Uterine smooth muscle cell (primary cell): ENCODE data around the gene KBTBD3. TPM values are rescaled to one million over a fixed set of nuclear protein-coding genes. Genes with fewer than 3 reads are reported as not detected.

Source experiments
- total RNA-seq: library from RNA; depleted of rRNA; stranded (reverse); fragments of >200 nt; gene quantifications from 2 replicates; pipeline ENCODE4 v1.2.3, GENCODE V29; 2014

KBTBD3 gene, protein sequence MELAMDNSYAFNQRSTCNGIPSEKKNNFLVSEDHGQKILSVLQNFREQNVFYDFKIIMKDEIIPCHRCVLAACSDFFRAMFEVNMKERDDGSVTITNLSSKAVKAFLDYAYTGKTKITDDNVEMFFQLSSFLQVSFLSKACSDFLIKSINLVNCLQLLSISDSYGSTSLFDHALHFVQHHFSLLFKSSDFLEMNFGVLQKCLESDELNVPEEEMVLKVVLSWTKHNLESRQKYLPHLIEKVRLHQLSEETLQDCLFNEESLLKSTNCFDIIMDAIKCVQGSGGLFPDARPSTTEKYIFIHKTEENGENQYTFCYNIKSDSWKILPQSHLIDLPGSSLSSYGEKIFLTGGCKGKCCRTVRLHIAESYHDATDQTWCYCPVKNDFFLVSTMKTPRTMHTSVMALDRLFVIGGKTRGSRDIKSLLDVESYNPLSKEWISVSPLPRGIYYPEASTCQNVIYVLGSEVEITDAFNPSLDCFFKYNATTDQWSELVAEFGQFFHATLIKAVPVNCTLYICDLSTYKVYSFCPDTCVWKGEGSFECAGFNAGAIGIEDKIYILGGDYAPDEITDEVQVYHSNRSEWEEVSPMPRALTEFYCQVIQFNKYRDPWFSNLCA
- total RNA-seq = 2.9 and 4.1 TPM in 2 replicates

DNA sequence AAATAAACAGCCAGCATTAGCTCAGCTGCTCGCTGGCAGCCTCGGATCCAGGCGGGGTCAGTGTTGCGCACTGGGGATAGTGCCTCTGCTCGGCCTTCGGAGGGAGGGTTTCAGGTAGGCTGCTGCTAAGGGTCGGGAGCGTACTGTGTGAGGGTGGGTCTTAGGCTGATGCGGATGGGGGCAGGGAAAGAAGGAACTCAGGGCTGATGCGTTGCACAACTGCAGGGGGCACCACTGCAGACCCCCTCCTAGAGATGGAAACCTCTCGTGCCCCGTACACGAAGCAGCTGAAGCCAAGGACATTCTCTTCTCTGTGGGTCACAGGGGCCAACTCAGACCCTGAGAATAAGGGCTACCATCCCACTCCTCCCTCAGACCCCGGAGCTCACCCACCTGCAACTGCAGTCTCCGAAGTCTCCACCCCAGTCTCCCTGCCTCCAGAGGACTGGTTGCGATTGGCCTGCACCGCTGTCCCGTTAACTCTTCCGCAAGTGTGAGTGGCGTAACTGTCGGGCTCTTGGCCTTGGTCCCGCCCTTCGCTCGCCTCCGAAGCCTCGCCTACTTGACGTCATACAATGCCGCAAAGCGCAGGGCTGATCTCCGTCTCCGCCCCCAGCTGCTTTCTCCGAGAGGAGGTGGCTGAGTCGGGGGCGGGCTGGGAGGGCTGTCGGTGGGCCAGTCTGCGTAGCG, at the start of gene KBTBD3:
Gene KBTBD3, minus strand, starts transcription at position 429 of the 690 bp plus-strand sequence. CDS start 18,250 bp downstream, outside the sequence.

DNA sequence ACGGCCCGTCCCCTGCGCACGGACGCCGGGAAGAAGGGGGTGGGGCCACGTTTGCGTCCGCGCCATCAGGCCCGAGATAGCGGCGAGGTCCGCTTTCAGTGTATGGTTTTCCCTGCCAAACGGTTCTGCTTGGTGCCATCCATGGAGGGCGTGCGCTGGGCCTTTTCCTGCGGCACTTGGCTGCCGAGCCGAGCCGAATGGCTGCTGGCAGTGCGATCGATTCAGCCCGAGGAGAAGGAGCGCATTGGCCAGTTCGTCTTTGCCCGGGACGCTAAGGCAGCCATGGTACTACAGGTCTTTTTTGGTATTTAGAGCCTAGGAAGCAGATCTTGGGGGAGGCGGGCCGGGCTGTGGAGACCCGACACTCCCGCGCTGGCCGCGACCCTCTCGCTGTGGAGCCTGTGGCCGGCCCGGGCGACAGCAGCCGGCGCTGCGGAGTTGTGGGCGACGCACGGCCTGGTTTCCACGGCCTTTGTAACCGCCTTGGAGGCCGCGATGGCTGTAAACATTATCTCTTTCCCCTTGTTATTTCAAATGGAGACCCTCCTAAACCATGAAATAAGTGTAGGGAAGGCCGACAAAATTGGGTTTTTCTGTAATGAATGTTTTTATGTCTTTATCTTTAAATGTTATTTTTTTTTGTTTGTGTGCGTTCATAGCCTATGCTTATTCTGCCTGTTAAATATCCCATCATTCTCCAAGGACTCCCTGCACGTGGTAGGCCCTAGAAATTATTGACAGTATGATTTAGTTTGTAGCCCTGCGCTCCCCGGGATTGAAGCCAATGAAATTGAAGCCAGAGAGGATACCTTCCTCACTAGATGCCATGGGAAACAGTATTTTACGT, 685 bp upstream of the KBTBD3 start, which contains the start of gene AASDHPPT:
Gene AASDHPPT, plus strand, starts transcription at position 54 of the 847 bp plus-strand sequence. Its CDS starts 49 bp downstream, at position 103.

DNA sequence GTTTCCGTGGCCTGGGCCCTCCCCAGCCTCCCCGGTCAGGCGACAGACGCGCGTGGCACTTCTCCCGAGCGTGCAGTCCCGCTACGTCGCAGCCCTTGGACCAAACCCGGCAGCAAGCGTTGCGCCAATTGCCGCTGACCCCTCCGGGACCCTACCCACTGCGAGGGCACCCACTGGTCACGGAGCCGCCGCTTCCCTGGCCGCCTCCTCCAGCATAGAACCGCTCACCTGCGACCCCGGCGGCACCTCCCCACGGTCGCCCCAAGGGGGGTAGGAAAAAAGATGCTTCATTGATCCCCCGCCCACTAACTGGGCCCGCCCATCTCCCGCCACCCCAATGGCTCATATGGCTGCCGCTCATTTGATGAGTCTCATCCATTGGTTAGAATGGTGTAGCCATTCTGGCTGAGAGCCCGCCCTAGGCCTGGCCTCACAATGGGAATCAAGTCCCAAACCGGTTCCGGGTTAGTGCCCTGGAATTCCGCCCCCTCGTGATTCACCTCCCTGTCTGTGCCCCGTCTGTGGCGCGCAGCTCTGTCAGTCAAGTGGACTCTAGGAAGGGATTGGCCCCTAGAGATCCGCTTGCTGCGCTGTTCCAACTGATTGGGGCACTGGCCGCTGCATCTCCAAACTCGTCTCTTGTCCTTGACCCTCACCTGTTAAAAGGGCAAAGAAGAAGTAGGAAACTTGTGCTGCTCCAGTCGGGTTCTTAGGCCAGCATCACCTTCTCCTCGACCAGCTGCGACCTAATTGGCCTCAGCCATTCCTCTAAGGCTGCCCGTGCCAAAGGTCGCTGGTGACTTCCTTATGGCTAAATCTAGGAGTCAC, 55.0 kb downstream of the KBTBD3 start, which contains the start of gene MSANTD4:
Gene MSANTD4, minus strand, starts transcription at position 274 of the 828 bp plus-strand sequence. CDS start 11,323 bp downstream, outside the sequence.

Other genes with a start within 250 kb of the KBTBD3 start
- gene MSANTD4, start 55.1 kb downstream of the KBTBD3 start, total RNA-seq = 41.7 and 52.6 TPM in 2 replicates
- 43.9 and 51.9 TPM in 2 replicates for gene AASDHPPT, start 315 bp upstream of the KBTBD3 start, total RNA-seq